HCT116 (cell line): ENCODE measurements around the gene PCDHGB2. TPM values are rescaled to one million over a fixed set of nuclear protein-coding genes. Genes with fewer than 3 reads are reported as not detected.
A peak's percentile ranks its signal among the peaks of the same experiment; 100 is the strongest.
"Not testable (repeated sequence)": the region's sequence is repeated elsewhere in the genome, so short reads cannot be mapped to it uniquely, and the experiment has no call there.

ENCODE experiments used
- ATAC-seq: fragments of 200-7000 bp; cut with Tn5 transposase; 2 replicates; pipeline ENCODE4 v1.9.1; 2020; ENCODE audit warnings: mild to moderate bottlenecking, moderate library complexity
- BruUV-seq: library from RNA; stranded (reverse); fragments of 400-500 nt; replicated peaks from 2 replicates; lab custom pipeline; 2021; lab: Mats Ljungman, UMichigan
- CTCF ChIA-PET: fragments of 300-600 bp; sonication (Branson Sonifier 250); formaldehyde crosslinking; loops from one replicate; lab custom pipeline; 2021; ENCODE audit warnings: antibody characterized with exemption; lab: Charles Lee
- POLR2A ChIA-PET: fragments of 300-600, 350-600 bp; sonication (Branson Sonifier 250); formaldehyde crosslinking; loops from one replicate; lab custom pipeline; 2021; ENCODE audit warnings: antibody characterized with exemption; lab: Charles Lee
- RAD21 ChIA-PET, 2 experiments: fragments of 300-600 bp; sonication (Branson Sonifier 250); formaldehyde crosslinking; loops; one replicate each; lab custom pipeline; 2023; ENCODE audit warnings: low total read pairs in 2 of 2; ENCODE audit not compliant: uncharacterized antibody in 2 of 2, unreplicated experiment in 2 of 2, low non-redundant PET in 1 of 2; lab: Charles Lee
- DNase-seq: peaks from one replicate; pipeline ENCODE4 v3.0.0-alpha.2; 2010; ENCODE audit warnings: low read depth, low spot score
- H2AFZ ChIP-seq: fragments of 200-600 bp; shearing (Covaris generic), sonication (generic); 2 replicates; pipeline ENCODE4 v1.6.1; 2017; ENCODE audit warnings: low read depth, mixed run types, mixed read lengths, antibody characterized with exemption, low read length; ENCODE audit not compliant: poor library complexity, severe bottlenecking
- H3K27ac ChIP-seq: 2 replicates; pipeline ENCODE4 v1.5.1; 2012; ENCODE audit warnings: low read depth, low read length
- H3K27me3 ChIP-seq: fragments of 200-600 bp; sonication (generic); 2 replicates; pipeline ENCODE4 v1.6.1; 2016; ENCODE audit warnings: mixed run types, low read length, mixed read lengths; ENCODE audit not compliant: insufficient read depth
- H3K36me3 ChIP-seq, 2 experiments: fragments of 200-500 bp in 1 of 2; fragments of 200-600 bp in 1 of 2; sonication (Bioruptor generic) in 1 of 2; sonication (generic) in 1 of 2; 2 replicates each; pipeline versions ENCODE4 v1.5.1 to v1.6.1; 2014 to 2016; ENCODE audit warnings: low read length in 2 of 2, inconsistent platforms in 1 of 2, mixed read lengths in 1 of 2, mixed run types in 1 of 2; ENCODE audit not compliant: insufficient read depth in 2 of 2, control insufficient read depth in 1 of 2
- H3K4me1 ChIP-seq, 2 experiments: fragments of 200-600 bp in 1 of 2; sonication (generic) in 1 of 2; 2 replicates each; pipeline versions ENCODE4 v1.5.1 to v1.6.1; 2012 to 2017; ENCODE audit warnings: low read length in 2 of 2, inconsistent platforms in 1 of 2, mild to moderate bottlenecking in 1 of 2, mixed read lengths in 1 of 2, mixed run types in 1 of 2, moderate library complexity in 1 of 2; ENCODE audit not compliant: insufficient read depth in 2 of 2, control insufficient read depth in 1 of 2
- H3K4me2 ChIP-seq: fragments of 200-600 bp; sonication (generic); 2 replicates; pipeline ENCODE4 v1.6.1; 2017; ENCODE audit warnings: mixed run types, low read length, mixed read lengths
- H3K4me3 ChIP-seq, 2 experiments: fragments of 200-600 bp in 1 of 2; sonication (generic) in 1 of 2; replicated peaks in 1 of 2; 2 replicates each; pipeline ENCODE4 v1.5.1; 2011 to 2016; ENCODE audit warnings: low read length in 2 of 2, control low read depth in 1 of 2, low read depth in 1 of 2, mild to moderate bottlenecking in 1 of 2, mixed read lengths in 1 of 2, mixed run types in 1 of 2
- H3K79me2 ChIP-seq: fragments of 200-600 bp; sonication (generic); 2 replicates; pipeline ENCODE4 v1.6.1; 2017; ENCODE audit warnings: mild to moderate bottlenecking, mixed run types, low read length, moderate library complexity, mixed read lengths; ENCODE audit not compliant: insufficient read depth
- H3K9ac ChIP-seq: fragments of 200-600 bp; sonication (generic); 2 replicates; pipeline ENCODE4 v1.6.1; 2016; ENCODE audit warnings: low read length, mixed read lengths
- H3K9me2 ChIP-seq: fragments of 200-600 bp; sonication (generic), shearing (Covaris generic); 2 replicates; pipeline ENCODE4 v1.6.1; 2017; ENCODE audit warnings: mixed run types, mild to moderate bottlenecking, moderate library complexity; ENCODE audit not compliant: insufficient read depth
- H3K9me3 ChIP-seq, 2 experiments: fragments of 200-500 bp in 1 of 2; fragments of 200-600 bp in 1 of 2; sonication (Bioruptor generic) in 1 of 2; sonication (generic) in 1 of 2; 2 replicates each; pipeline ENCODE4 v1.6.1; 2014 to 2017; ENCODE audit warnings: low read length in 2 of 2, mixed read lengths in 2 of 2, inconsistent platforms in 1 of 2, low read depth in 1 of 2, mild to moderate bottlenecking in 1 of 2, mixed run types in 1 of 2, moderate library complexity in 1 of 2; ENCODE audit not compliant: control insufficient read depth in 1 of 2, insufficient read depth in 1 of 2
- H4K20me1 ChIP-seq: fragments of 200-600 bp; sonication (generic), shearing (Covaris generic); 2 replicates; pipeline ENCODE4 v1.6.1; 2017; ENCODE audit warnings: mixed run types, mild to moderate bottlenecking, moderate library complexity; ENCODE audit not compliant: insufficient read depth
- CEBPB ChIP-seq: IDR thresholded peaks from 2 replicates; pipeline ENCODE4 v1.6.1; 2012; ENCODE audit warnings: low read depth
- RAD21 ChIP-seq: IDR thresholded peaks from 2 replicates; pipeline ENCODE4 v1.6.1; 2012; ENCODE audit warnings: low read depth, mild to moderate bottlenecking
- REST ChIP-seq: IDR thresholded peaks from 2 replicates; pipeline ENCODE4 v1.6.1; 2012; ENCODE audit warnings: low read depth
- intact Hi-C: fragments of 100-400 bp; cut with micrococcal nuclease; formaldehyde crosslinking; loops from 2 replicates; pipeline ENCODE4 v1.10.0; 2022
- total RNA-seq: library from RNA; stranded (reverse); gene quantifications from one replicate; pipeline ENCODE4 v1.2.1, GENCODE V29; 2021; ENCODE audit not compliant: unreplicated experiment

PCDHGB2 gene
- total RNA-seq, 1 experiment from 2014 or later = 0.34 TPM

- CTCF ChIA-PET, H3K9me2 ChIP-seq, H3K4me2 ChIP-seq, H3K27ac ChIP-seq, intact Hi-C loops, RAD21 ChIA-PET, H2AFZ ChIP-seq, H3K4me3 ChIP-seq, BruUV-seq, ATAC-seq, DNase-seq, H3K36me3 ChIP-seq, H3K9me3 ChIP-seq, H3K9ac ChIP-seq, H3K79me2 ChIP-seq, POLR2A ChIA-PET, H3K27me3 ChIP-seq, H4K20me1 ChIP-seq, H3K4me1 ChIP-seq: not testable (repeated sequence)
- TF ChIP-seq RAD21 = 0 out of 2 replicates have a peak, but pooled peaks have one; percentile 6
Observed at GRCh38 chr5:141387557-141388311, 27.9 kb downstream of the PCDHGB2 start, which contains the start of gene PCDHGB4. TSS of gene PCDHGB4 (plus strand) at chr5:141387698. CDS start at chr5:141387885, 187 bp downstream.

- no peaks in the 10 kb centered on the region for H3K9me2 ChIP-seq
- no peaks in the 10 kb centered on the region for H4K20me1 ChIP-seq
- no peak for DNase-seq
- TF ChIP-seq REST = no peak
- 0 out of 2 replicates have a peak, but pooled peaks have one; percentile 27 for TF ChIP-seq CEBPB
- no peak overlapping the region for H2AFZ ChIP-seq
- ChIA-PET POLR2A (no interaction called here), CTCF (no interaction called here), RAD21 (no interaction called here)
- H3K9ac ChIP-seq = no peak overlapping the region
- no peak overlapping the region for H3K4me2 ChIP-seq
- BruUV-seq = no TSS peak
- no peaks in the 10 kb centered on the region for H3K79me2 ChIP-seq
- H3K36me3 ChIP-seq = no peaks in the 10 kb centered on the region
- no peaks in the 10 kb centered on the region; a peak in 1 of 4 replicates for H3K9me3 ChIP-seq
- no peaks in the 10 kb centered on the region for H3K4me1 ChIP-seq
- no peaks in the 10 kb centered on the region for H3K27me3 ChIP-seq
- ATAC-seq = no peak
- intact Hi-C loops = no loop called here
- H3K27ac ChIP-seq = no peak overlapping the region
- no peak overlapping the region for H3K4me3 ChIP-seq
Observed at GRCh38 chr5:141388661-141389060, 28.9 kb downstream of the PCDHGB2 start.
